HEK293 (cell line): ENCODE measurements around the gene PRR33.

Experiments
- CTCF ChIA-PET: fragments of 350-600 bp; formaldehyde crosslinking; extraction: SDS; loops from one replicate; lab custom pipeline; 2021; ENCODE audit warnings: antibody characterized with exemption; lab: Yijun Ruan, JAX
- POLR2A ChIA-PET: fragments of 300-600 bp; formaldehyde crosslinking; extraction: SDS; loops from one replicate; lab custom pipeline; 2020; ENCODE audit warnings: antibody characterized with exemption, inconsistent platforms; lab: Yijun Ruan, JAX
- H3K27ac ChIP-seq: fragments of 200-500 bp; sonication (Bioruptor generic); 2 replicates; pipeline ENCODE4 v1.5.1; 2014; ENCODE audit warnings: low read depth, low read length, control low read depth, inconsistent platforms; ENCODE audit errors: extremely low read depth
- H3K36me3 ChIP-seq, 2 experiments: fragments of 200-500 bp in 1 of 2; sonication (Bioruptor generic) in 1 of 2; 1 replicate in 1 of 2; 2 replicates in 1 of 2; pipeline ENCODE4 v1.5.1; 2014 to 2017; ENCODE audit warnings: inconsistent platforms in 2 of 2, low read length in 2 of 2; ENCODE audit not compliant: control insufficient read depth in 2 of 2, insufficient read depth in 1 of 2
- H3K4me1 ChIP-seq: fragments of 200-500 bp; sonication (Bioruptor generic); 2 replicates; pipeline ENCODE4 v1.5.1; 2014; ENCODE audit warnings: mild to moderate bottlenecking, low read length, inconsistent platforms; ENCODE audit not compliant: control insufficient read depth, insufficient read depth
- H3K4me3 ChIP-seq: 2 replicates; pipeline ENCODE4 v1.5.1; 2011; ENCODE audit warnings: low read depth, mild to moderate bottlenecking, control low read depth, low read length, moderate library complexity
- H3K9me3 ChIP-seq: fragments of 200-500 bp; sonication (Bioruptor generic); 2 replicates; pipeline ENCODE4 v1.5.1; 2014; ENCODE audit warnings: low read depth, low read length, inconsistent platforms; ENCODE audit not compliant: control insufficient read depth, insufficient read depth
- BCL11A ChIP-seq: fragments of 450-650 bp; formaldehyde crosslinking; IDR thresholded peaks from 2 replicates; pipeline ENCODE4 v1.5.1; 2016; ENCODE audit warnings: low read depth, missing biosample characterization, missing genetic modification characterization
- WT1 ChIP-seq: fragments of 450-650 bp; formaldehyde crosslinking; IDR thresholded peaks from 2 replicates; pipeline ENCODE4 v1.5.1; 2016; ENCODE audit warnings: missing biosample characterization, missing genetic modification characterization
- YY1 ChIP-seq: fragments of 450-650 bp; formaldehyde crosslinking; IDR thresholded peaks from 2 replicates; pipeline ENCODE4 v1.5.1; 2018; ENCODE audit warnings: missing biosample characterization, missing genetic modification characterization
- ZIC2 ChIP-seq: fragments of 450-650 bp; formaldehyde crosslinking; IDR thresholded peaks from 2 replicates; pipeline ENCODE4 v1.5.1; 2016; ENCODE audit warnings: missing biosample characterization, missing genetic modification characterization
- ZNF121 ChIP-seq: fragments of 450-650 bp; formaldehyde crosslinking; IDR thresholded peaks from 2 replicates; pipeline ENCODE4 v1.5.1; 2016; ENCODE audit warnings: missing biosample characterization, missing genetic modification characterization
- ZNF221 ChIP-seq: fragments of 450-650 bp; formaldehyde crosslinking; IDR thresholded peaks from 2 replicates; pipeline ENCODE4 v1.5.1; 2017; ENCODE audit warnings: missing biosample characterization, missing genetic modification characterization, borderline replicate concordance
- ZNF23 ChIP-seq: fragments of 450-650 bp; formaldehyde crosslinking; IDR thresholded peaks from 2 replicates; pipeline ENCODE4 v1.5.1; 2016; ENCODE audit warnings: missing biosample characterization, missing genetic modification characterization, borderline replicate concordance
- ZNF274 ChIP-seq, 2 experiments: fragments of 200-500 bp in 1 of 2; fragments of 450-650 bp in 1 of 2; sonication (Bioruptor generic) in 1 of 2; formaldehyde crosslinking in 1 of 2; IDR thresholded peaks; 2 replicates each; pipeline versions ENCODE4 v1.5.1 to v1.6.1; 2014 to 2016; ENCODE audit warnings: borderline replicate concordance in 1 of 2, inconsistent platforms in 1 of 2, low read length in 1 of 2, missing biosample characterization in 1 of 2, missing genetic modification characterization in 1 of 2
- ZNF341 ChIP-seq: fragments of 450-650 bp; formaldehyde crosslinking; IDR thresholded peaks from 2 replicates; pipeline ENCODE4; 2016; ENCODE audit warnings: low read depth, missing biosample characterization, missing genetic modification characterization
- ZNF391 ChIP-seq: fragments of 450-650 bp; formaldehyde crosslinking; IDR thresholded peaks from 2 replicates; pipeline ENCODE4 v1.5.1; 2016; ENCODE audit warnings: low read depth, missing biosample characterization, missing genetic modification characterization, borderline replicate concordance
- ZNF585B ChIP-seq: fragments of 450-650 bp; formaldehyde crosslinking; IDR thresholded peaks from 2 replicates; pipeline ENCODE4 v1.5.1; 2016; ENCODE audit warnings: missing biosample characterization, missing genetic modification characterization
- ZNF610 ChIP-seq: fragments of 450-650 bp; formaldehyde crosslinking; IDR thresholded peaks from 2 replicates; pipeline ENCODE4 v1.5.1; 2016; ENCODE audit warnings: missing biosample characterization, missing genetic modification characterization, borderline replicate concordance
- ZNF623 ChIP-seq: fragments of 450-650 bp; formaldehyde crosslinking; IDR thresholded peaks from 2 replicates; pipeline ENCODE4 v1.5.1; 2016; ENCODE audit warnings: missing biosample characterization, missing genetic modification characterization
- ZNF624 ChIP-seq: fragments of 450-650 bp; formaldehyde crosslinking; IDR thresholded peaks from 2 replicates; pipeline ENCODE4 v1.5.1; 2017; ENCODE audit warnings: missing biosample characterization, missing genetic modification characterization
- ZNF658 ChIP-seq: fragments of 450-650 bp; formaldehyde crosslinking; IDR thresholded peaks from 2 replicates; pipeline ENCODE4; 2016; ENCODE audit warnings: missing biosample characterization, missing genetic modification characterization
- ZNF76 ChIP-seq: fragments of 450-650 bp; formaldehyde crosslinking; IDR thresholded peaks from 2 replicates; pipeline ENCODE4; 2016; ENCODE audit warnings: low read depth, missing biosample characterization, missing genetic modification characterization, borderline replicate concordance
- ZNF776 ChIP-seq: fragments of 450-650 bp; formaldehyde crosslinking; IDR thresholded peaks from 2 replicates; pipeline ENCODE4 v1.5.0; 2017; ENCODE audit warnings: missing biosample characterization, missing genetic modification characterization, borderline replicate concordance
- ZNF792 ChIP-seq: fragments of 450-650 bp; formaldehyde crosslinking; IDR thresholded peaks from 2 replicates; pipeline ENCODE4 v1.5.1; 2016; ENCODE audit warnings: missing biosample characterization, missing genetic modification characterization
- ZXDB ChIP-seq: fragments of 450-650 bp; formaldehyde crosslinking; IDR thresholded peaks from 2 replicates; pipeline ENCODE4 v1.5.1; 2016; ENCODE audit warnings: missing biosample characterization, missing genetic modification characterization
- TF ChIP-seq, protein P1 (sequence below): fragments of 450-650 bp; formaldehyde crosslinking; IDR thresholded peaks from 2 replicates; pipeline ENCODE4 v1.5.0; 2017; ENCODE audit warnings: missing biosample characterization, missing genetic modification characterization, borderline replicate concordance
- TF ChIP-seq, protein P2 (sequence below): fragments of 450-650 bp; formaldehyde crosslinking; IDR thresholded peaks from 2 replicates; pipeline ENCODE4 v1.5.1; 2017; ENCODE audit warnings: missing biosample characterization, missing genetic modification characterization
- TF ChIP-seq, protein P3 (sequence below): fragments of 450-650 bp; formaldehyde crosslinking; IDR thresholded peaks from 2 replicates; pipeline ENCODE4 v1.5.1; 2016; ENCODE audit warnings: missing biosample characterization, missing genetic modification characterization
- TF ChIP-seq, protein P4 (sequence below): fragments of 450-650 bp; formaldehyde crosslinking; IDR thresholded peaks from 2 replicates; pipeline ENCODE4 v1.5.1; 2016; ENCODE audit warnings: missing biosample characterization, missing genetic modification characterization
- TF ChIP-seq, protein P5 (sequence below): fragments of 450-650 bp; IDR thresholded peaks from 2 replicates; pipeline ENCODE4 v1.5.1; 2018; ENCODE audit warnings: missing biosample characterization, missing genetic modification characterization

PRR33 gene

DNA sequence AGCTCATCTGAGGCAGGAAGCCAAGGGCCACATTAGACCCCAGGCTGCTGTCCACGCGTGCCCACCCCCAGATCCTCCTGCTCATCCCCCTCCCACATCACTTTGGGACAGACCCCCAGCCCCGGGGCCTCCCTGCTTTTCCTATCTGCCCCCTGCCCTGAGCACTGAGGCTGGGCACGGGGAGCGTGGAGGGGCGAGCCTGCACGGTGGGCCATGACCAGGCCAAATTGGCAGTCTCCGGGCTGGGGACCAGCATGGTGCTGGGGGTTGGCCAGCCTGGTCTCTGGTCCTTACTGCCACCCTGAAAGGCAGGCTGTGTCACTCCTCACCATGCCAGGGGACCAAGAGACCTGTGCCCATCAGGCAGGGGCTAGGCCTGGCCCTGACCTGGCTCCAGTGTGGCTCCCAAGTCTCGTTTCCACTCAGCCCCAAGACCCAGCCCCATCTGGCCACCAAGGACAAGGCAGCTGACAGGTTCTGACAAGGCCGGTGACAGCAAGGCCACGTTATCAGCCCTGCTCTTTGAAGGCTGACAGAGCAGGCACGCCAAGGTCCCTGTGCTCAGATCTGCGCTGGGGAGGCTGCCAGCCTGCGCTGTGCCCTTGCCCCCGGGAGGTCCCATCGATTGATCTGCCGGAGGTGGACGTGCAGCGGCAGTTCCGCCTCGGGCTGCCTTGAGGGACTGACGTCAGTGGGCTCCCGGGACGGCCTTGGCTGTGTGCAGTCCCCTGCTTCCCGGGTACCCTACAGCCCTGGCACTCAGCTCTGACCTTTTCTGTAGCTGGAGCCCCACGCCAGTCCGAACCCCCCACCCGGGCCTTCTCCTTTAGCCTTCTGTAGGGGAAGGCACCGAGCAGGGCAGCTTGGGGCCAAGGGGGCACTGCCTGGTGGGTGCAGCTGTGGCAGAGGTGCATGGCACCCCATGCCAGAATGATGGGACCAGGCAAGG is 49.3 kb downstream of the PRR33 start:
- Histone ChIP-seq H3K36me3 (no peaks in the 10 kb centered on the region), H3K27ac (no peak overlapping the region), H3K4me1 (no peaks in the 10 kb centered on the region), H3K4me3 (no peak overlapping the region), H3K9me3 (no peaks in the 10 kb centered on the region)
- ChIA-PET CTCF (interaction anchor here (0.7 to 1.2 kb wide), 4 partner anchors 9 to 309 kb away, joined by 3 to 4 read pairs (median 3); no protein-coding TSS in a partner anchor), POLR2A (no interaction called here)
- TF ChIP-seq, protein P1, sequence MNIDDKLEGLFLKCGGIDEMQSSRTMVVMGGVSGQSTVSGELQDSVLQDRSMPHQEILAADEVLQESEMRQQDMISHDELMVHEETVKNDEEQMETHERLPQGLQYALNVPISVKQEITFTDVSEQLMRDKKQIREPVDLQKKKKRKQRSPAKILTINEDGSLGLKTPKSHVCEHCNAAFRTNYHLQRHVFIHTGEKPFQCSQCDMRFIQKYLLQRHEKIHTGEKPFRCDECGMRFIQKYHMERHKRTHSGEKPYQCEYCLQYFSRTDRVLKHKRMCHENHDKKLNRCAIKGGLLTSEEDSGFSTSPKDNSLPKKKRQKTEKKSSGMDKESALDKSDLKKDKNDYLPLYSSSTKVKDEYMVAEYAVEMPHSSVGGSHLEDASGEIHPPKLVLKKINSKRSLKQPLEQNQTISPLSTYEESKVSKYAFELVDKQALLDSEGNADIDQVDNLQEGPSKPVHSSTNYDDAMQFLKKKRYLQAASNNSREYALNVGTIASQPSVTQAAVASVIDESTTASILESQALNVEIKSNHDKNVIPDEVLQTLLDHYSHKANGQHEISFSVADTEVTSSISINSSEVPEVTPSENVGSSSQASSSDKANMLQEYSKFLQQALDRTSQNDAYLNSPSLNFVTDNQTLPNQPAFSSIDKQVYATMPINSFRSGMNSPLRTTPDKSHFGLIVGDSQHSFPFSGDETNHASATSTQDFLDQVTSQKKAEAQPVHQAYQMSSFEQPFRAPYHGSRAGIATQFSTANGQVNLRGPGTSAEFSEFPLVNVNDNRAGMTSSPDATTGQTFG (tag by site-specific recombination) = no peak
- TF ChIP-seq ZNF610 (tag by site-specific recombination) (no peak), ZNF776 (tag by site-specific recombination) (no peak), ZNF624 (tag by site-specific recombination) (no peak), ZNF274 (IDR thresholded peaks at IDR 0.05; ENCODE audit: low read length) (no peak), ZNF274 (tag by site-specific recombination; IDR thresholded peaks at IDR 0.05; ENCODE audit: borderline replicate concordance) (no peak), ZNF658 (tag by site-specific recombination) (no peak), ZNF623 (tag by site-specific recombination) (no peak), ZNF121 (tag by site-specific recombination) (no peak), WT1 (tag by site-specific recombination) (no peak), ZNF221 (tag by site-specific recombination) (no peak)
- TF ChIP-seq, protein P2, sequence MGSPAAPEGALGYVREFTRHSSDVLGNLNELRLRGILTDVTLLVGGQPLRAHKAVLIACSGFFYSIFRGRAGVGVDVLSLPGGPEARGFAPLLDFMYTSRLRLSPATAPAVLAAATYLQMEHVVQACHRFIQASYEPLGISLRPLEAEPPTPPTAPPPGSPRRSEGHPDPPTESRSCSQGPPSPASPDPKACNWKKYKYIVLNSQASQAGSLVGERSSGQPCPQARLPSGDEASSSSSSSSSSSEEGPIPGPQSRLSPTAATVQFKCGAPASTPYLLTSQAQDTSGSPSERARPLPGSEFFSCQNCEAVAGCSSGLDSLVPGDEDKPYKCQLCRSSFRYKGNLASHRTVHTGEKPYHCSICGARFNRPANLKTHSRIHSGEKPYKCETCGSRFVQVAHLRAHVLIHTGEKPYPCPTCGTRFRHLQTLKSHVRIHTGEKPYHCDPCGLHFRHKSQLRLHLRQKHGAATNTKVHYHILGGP (tag by site-specific recombination) = no peak
- TF ChIP-seq, protein P3, sequence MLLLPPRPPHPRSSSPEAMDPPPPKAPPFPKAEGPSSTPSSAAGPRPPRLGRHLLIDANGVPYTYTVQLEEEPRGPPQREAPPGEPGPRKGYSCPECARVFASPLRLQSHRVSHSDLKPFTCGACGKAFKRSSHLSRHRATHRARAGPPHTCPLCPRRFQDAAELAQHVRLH (tag by site-specific recombination) = no peak
- TF ChIP-seq, protein P4, sequence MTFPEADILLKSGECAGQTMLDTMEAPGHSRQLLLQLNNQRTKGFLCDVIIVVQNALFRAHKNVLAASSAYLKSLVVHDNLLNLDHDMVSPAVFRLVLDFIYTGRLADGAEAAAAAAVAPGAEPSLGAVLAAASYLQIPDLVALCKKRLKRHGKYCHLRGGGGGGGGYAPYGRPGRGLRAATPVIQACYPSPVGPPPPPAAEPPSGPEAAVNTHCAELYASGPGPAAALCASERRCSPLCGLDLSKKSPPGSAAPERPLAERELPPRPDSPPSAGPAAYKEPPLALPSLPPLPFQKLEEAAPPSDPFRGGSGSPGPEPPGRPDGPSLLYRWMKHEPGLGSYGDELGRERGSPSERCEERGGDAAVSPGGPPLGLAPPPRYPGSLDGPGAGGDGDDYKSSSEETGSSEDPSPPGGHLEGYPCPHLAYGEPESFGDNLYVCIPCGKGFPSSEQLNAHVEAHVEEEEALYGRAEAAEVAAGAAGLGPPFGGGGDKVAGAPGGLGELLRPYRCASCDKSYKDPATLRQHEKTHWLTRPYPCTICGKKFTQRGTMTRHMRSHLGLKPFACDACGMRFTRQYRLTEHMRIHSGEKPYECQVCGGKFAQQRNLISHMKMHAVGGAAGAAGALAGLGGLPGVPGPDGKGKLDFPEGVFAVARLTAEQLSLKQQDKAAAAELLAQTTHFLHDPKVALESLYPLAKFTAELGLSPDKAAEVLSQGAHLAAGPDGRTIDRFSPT = no peak

DNA sequence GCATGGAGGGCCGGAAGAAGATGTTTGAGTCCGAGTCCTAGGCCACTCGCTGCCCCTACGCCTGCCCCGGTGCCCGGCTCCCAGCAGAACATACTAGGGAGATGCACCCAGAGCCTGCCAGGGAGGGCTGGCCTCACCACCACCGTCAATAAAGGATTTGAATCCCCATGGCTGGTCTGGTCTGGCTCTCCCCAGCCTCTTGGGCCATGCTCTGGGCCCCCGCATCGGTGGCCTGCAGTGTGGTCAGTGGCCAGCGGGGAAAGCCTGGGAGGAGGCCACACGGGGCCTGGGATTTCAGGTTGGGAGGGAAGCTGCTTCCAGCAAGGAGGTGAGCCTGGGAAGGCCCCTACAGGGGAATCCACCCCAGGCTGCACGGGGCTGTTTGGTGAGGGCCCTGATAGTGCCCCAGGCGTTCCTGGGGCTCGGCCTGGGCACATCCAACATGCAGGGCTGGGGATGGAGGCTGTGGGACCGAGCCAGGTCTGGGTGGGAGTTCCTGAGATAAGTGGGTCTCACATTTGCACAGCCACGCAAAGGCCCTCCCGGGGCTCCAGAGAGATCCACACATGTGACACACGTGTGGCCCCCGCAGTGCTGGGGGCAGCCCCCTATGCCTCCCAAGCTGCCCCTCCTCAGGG is 50.1 kb downstream of the PRR33 start:
- Histone ChIP-seq H3K4me1 (no peaks in the 10 kb centered on the region), H3K4me3 (no peak overlapping the region), H3K36me3 (no peaks in the 10 kb centered on the region), H3K27ac (no peak overlapping the region), H3K9me3 (no peaks in the 10 kb centered on the region)
- CTCF ChIA-PET = interaction anchor here (0.5 to 1.2 kb wide), 3 partner anchors 149 to 309 kb away, joined by 3 to 4 read pairs (median 3); no protein-coding TSS in a partner anchor
- POLR2A ChIA-PET = no interaction called here
- TF ChIP-seq YY1 (tag by site-specific recombination) (no peak), ZNF585B (no peak), ZNF341 (tag by site-specific recombination) (no peak), ZNF76 (tag by site-specific recombination) (no peak), ZNF221 (tag by site-specific recombination) (no peak), ZXDB (no peak), ZNF792 (no peak), ZNF391 (tag by site-specific recombination) (no peak), BCL11A (tag by site-specific recombination) (no peak), WT1 (tag by site-specific recombination) (no peak), ZNF23 (no peak), ZIC2 (no peak)
- TF ChIP-seq, protein P5, sequence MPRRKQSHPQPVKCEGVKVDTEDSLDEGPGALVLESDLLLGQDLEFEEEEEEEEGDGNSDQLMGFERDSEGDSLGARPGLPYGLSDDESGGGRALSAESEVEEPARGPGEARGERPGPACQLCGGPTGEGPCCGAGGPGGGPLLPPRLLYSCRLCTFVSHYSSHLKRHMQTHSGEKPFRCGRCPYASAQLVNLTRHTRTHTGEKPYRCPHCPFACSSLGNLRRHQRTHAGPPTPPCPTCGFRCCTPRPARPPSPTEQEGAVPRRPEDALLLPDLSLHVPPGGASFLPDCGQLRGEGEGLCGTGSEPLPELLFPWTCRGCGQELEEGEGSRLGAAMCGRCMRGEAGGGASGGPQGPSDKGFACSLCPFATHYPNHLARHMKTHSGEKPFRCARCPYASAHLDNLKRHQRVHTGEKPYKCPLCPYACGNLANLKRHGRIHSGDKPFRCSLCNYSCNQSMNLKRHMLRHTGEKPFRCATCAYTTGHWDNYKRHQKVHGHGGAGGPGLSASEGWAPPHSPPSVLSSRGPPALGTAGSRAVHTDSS (tag by site-specific recombination) = no peak
